Measurements from ENCODE around the gene LKAAEAR1.

Gene LKAAEAR1

GRCh38 chr20:64110411-64111068 lies 26.3 kb upstream of the LKAAEAR1 start:
- no peak for DNase-seq (ENCODE audit: low read depth)

DNA sequence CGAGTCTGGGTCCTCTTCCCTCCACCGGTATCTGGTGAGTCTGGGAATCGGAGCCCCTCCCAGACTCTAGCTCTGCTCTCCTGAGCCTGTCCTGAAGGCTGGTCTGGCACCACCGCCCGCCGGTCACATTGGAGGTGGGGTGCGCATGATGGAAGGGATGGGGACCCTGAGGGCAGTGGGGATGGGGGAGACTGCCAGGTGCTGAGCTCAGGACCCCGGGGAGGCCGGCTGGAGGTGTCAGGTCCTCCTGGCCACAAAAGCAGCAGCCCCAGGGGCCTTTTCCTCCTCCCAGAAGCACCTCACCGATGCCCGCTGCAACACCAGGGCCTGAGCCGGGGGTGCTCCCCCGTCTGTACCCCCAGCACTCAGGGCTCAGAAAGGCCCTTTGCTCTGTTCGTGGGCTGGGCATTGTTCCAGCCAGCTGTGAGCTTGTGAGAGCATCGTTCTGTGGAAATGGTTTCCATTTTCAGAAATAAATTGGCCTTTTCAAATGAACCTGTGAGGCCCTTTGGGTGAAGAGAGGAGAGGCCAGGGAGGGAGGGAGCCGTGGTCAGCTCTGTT lies 25.7 kb upstream of the LKAAEAR1 start:
- no peak for DNase-seq (ENCODE audit: low read depth)

GRCh38 chr20:64108731-64109681 lies 24.8 kb upstream of the LKAAEAR1 start:
- no peak for DNase-seq (ENCODE audit: low read depth)

DNA sequence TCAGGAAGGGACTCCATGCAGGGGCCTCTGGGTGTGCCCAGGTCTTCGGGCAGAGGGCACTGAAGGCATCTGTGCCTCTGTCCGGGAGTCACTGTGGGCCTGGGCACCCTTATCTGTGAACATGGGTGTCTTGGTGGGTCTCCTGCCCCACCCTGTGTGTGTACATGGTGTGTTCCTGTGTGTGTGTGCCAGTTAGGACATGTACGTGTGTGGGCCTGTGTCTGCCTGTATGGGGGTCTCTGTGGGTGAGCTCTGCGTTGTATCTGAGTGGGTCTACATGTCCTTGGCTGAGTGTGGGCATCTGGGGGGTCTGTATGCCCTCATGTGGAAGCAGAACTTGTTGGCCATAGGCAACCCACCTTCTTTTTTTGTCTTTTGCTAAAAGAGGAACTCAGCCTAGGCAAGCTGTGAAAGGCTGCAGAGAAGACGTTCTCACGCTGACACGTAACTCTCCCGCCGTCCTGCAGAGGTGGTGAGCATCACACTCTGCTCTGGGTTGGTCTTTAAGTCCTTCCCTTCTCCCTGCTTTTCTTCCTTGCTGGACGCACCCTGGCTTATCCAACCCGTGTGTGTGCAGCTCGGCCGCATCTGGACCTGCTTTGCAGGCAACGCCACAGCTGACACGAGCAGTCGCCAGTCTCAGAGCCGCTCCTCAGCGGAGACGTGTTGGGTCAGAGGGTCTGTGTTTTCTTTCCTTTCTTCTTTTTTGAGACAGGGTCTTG lies 23.7 kb upstream of the LKAAEAR1 start:
- DNase-seq (ENCODE audit: low read depth): no peak

DNA sequence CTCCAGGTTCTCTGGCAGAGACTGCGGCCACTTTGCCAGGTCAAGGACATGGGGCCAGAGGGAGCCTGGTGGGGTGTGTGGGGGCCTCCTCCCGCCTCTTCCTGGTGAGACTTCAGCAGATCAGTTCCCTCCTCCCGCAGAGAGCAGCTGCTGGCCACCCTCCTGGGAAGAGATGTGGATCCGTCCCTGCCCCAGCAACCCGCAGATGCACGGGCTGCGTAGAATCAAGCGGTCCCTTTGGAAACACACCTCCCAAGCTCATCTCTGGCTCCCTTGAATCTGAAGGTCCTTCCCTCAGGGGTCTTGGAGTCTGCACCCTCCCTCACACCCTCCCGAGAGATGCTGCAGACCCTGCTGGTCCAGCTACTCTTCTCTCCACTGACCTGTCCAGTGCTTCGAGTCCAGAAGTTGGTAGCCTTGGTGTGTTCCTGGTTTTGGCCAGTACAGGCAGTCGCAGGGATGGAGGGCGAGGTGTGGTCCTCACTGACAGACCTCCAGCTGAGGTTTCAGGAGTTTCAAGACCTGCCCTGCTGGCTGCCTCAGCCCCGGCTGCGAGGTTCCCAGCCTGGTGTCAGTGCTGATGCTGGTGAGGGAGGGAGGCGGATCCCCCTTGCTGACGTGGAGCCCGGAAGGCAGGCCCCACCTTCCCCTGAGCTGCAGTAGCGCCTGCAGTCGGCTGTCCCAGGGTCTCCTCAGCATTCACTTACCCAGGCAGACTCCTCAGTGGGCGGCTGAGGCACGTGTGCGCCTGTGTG lies 23.0 kb upstream of the LKAAEAR1 start, which contains the start of gene NPBWR2:
Gene NPBWR2, minus strand, starts transcription at position 585 of the 755 bp plus-strand sequence. CDS start 734 bp downstream, outside the sequence.
- no peak for DNase-seq (ENCODE audit: low read depth)

- no peak for DNase-seq (ENCODE audit: low read depth)
Observed at GRCh38 chr20:64106435-64106961, 22.3 kb upstream of the LKAAEAR1 start.

DNA sequence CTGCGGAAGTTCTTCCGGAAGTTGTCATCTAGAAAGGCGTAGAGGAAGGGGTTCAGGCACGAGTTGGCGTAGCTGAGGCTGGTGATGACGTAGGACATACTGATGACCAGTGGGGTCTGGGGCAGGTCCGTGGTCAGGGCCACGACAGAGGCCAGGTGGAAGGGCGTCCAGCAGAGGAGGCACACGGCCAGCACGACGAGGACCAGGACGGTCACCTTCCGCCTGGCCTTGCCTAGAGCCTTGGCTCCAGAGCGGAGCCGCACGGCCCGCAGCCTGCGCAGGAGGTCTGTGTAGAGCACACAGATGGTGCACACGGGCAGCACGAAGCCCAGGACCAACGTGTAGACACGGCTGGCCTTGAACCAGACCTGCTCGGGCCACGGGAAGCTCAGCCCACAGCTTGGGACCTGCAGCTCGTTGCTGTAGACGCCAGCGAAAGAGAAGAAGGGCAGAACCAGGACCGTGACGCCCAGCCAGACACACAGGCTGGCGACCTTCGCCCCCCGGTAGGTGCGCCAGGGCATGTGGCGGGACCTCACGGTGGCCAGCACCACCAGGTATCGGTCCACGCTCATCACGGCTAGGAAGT lies 21.7 kb upstream of the LKAAEAR1 start:
- DNase-seq (ENCODE audit: low read depth): no peak

- DNase-seq (ENCODE audit: low read depth): no peak
Observed at GRCh38 chr20:64104667-64105451, 20.7 kb upstream of the LKAAEAR1 start.

GRCh38 chr20:64103871-64104666 lies 19.9 kb upstream of the LKAAEAR1 start:
- no peak for DNase-seq (ENCODE audit: low read depth)

DNA sequence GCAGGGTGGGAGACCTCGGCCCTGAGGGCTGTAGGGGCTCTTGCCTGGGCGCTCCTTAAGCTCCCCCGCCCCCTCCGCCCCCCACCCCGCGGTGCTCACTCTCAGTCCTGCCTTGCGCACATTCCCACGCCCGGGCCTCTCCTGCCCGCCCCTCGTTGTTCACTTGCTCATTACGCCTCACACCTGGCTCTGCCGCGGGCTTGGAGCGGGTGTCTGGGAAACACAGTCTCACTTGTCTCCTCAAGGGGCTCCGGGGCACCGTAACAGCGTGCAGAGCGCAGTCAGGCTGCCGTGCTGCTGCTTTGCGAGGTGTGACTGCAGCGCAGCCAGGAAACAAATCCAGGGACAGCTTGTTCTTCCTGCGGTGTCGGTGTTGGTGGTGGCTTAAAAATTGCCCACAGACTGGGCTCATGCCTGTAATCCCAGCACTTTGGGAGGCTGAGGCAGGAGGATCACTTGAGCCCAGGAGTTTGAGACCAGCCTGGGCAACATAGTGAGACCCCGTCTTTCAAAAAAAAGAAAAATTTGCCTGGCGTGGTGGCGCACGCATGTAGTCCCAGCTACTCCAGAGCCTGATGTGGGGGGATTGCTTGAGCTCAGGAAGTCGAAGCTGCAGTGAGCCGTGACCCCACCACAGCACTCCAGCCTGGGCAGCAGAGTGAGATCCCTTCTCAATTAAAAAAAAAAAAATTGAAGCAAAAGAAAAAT lies 18.6 kb upstream of the LKAAEAR1 start:
- DNase-seq (ENCODE audit: low read depth): no peak

GRCh38 chr20:64101731-64102621 lies 17.8 kb upstream of the LKAAEAR1 start:
- no peak for DNase-seq (ENCODE audit: low read depth)

GRCh38 chr20:64100946-64101688 lies 16.9 kb upstream of the LKAAEAR1 start:
- no peak for DNase-seq (ENCODE audit: low read depth)

- no peak for DNase-seq (ENCODE audit: low read depth)
Observed at GRCh38 chr20:64100566-64100888, 16.3 kb upstream of the LKAAEAR1 start.

- DNase-seq (ENCODE audit: low read depth): no peak
Observed at GRCh38 chr20:64099880-64100565, 15.8 kb upstream of the LKAAEAR1 start.

- DNase-seq (ENCODE audit: low read depth): no peak
Observed at GRCh38 chr20:64099086-64099786, 15.0 kb upstream of the LKAAEAR1 start.

Measured in CMK (cell line).